ENCODE results near the gene CLHC1.
"Not testable (repeated sequence)": the region's sequence is repeated elsewhere in the genome, so short reads cannot be mapped to it uniquely, and the experiment has no call there.

Gene CLHC1

GRCh38 chr2:55229221-55229620, 2.9 kb downstream of the CLHC1 start:
- no peak for DNase-seq (ENCODE audit: low read depth)
- no peak for TF ChIP-seq CTCF (conservative IDR thresholded peaks at IDR 0.05; ENCODE audit: low read length)
- H3K4me3 ChIP-seq (ENCODE audit: low read length), result no peak overlapping the region

- no peak for DNase-seq (ENCODE audit: low read depth)
- TF ChIP-seq CTCF (conservative IDR thresholded peaks at IDR 0.05; ENCODE audit: low read length), result no peak
- no peak overlapping the region for H3K4me3 ChIP-seq (ENCODE audit: low read length)
Observed at GRCh38 chr2:55228226-55228563, 3.9 kb downstream of the CLHC1 start.

GRCh38 chr2:55227437-55228225, 4.5 kb downstream of the CLHC1 start:
- not testable (repeated sequence) for H3K4me3 ChIP-seq (ENCODE audit: low read length); DNase-seq (ENCODE audit: low read depth)

GRCh38 chr2:55225481-55226020, 6.5 kb downstream of the CLHC1 start:
- TF ChIP-seq CTCF (conservative IDR thresholded peaks at IDR 0.05; ENCODE audit: low read length), result no peak
- H3K4me3 ChIP-seq (ENCODE audit: low read length), result no peak overlapping the region
- no peak for DNase-seq (ENCODE audit: low read depth)

GRCh38 chr2:55224761-55225261, 7.3 kb downstream of the CLHC1 start:
- no peak for DNase-seq (ENCODE audit: low read depth)
- TF ChIP-seq CTCF (conservative IDR thresholded peaks at IDR 0.05; ENCODE audit: low read length), result no peak
- no peak overlapping the region for H3K4me3 ChIP-seq (ENCODE audit: low read length)

- TF ChIP-seq CTCF (conservative IDR thresholded peaks at IDR 0.05; ENCODE audit: low read length), result no peak
- no peak for DNase-seq (ENCODE audit: low read depth)
- H3K4me3 ChIP-seq (ENCODE audit: low read length), result no peak overlapping the region
Observed at GRCh38 chr2:55223958-55224760, 7.9 kb downstream of the CLHC1 start.

GRCh38 chr2:55213822-55214221, 18.3 kb downstream of the CLHC1 start:
- TF ChIP-seq CTCF (conservative IDR thresholded peaks at IDR 0.05; ENCODE audit: low read length), result no peak
- H3K4me3 ChIP-seq (ENCODE audit: low read length), result no peak overlapping the region
- no peak for DNase-seq (ENCODE audit: low read depth)
